Measurements from ENCODE around the gene ZNF497. TPM values are rescaled to one million over a fixed set of nuclear protein-coding genes. Genes with fewer than 3 reads are reported as not detected.
A peak's percentile ranks its signal among the peaks of the same experiment; 100 is the strongest.

ZNF497 gene
- total RNA-seq, 4 donors from 2014 or later: 0.74 to 2.4 (median 1.3) TPM

GRCh38 chr19:58401840-58402421, 39.4 kb upstream of the ZNF497 start:
- ATAC-seq (ENCODE audit: low FRiP score) (no peak), DNase-seq (ENCODE audit: low spot score) (no peak)
- no peak for TF ChIP-seq CTCF (IDR thresholded peaks at IDR 0.05)

- TF ChIP-seq CTCF (IDR thresholded peaks at IDR 0.05): no peak
- ATAC-seq (ENCODE audit: low FRiP score): peak; percentile 100
Measured at GRCh38 chr19:58400916-58401839, 38.6 kb upstream of the ZNF497 start.

GRCh38 chr19:58400316-58400915, 37.9 kb upstream of the ZNF497 start:
- no peak for ATAC-seq (ENCODE audit: low FRiP score)
- TF ChIP-seq CTCF (IDR thresholded peaks at IDR 0.05): no peak
- DNase-seq (ENCODE audit: low spot score): no peak

More at GRCh38 chr19:58400916-58401839, 38.6 kb upstream of the ZNF497 start:
- DNase-seq (ENCODE audit: low spot score): peak; percentile 100

GRCh38 chr19:58399903-58400302, 37.4 kb upstream of the ZNF497 start:
- DNase-seq (ENCODE audit: low spot score) (no peak), ATAC-seq (ENCODE audit: low FRiP score) (no peak)
- no peak for TF ChIP-seq CTCF (IDR thresholded peaks at IDR 0.05)

- DNase-seq (ENCODE audit: low spot score) (no peak), ATAC-seq (ENCODE audit: low FRiP score) (no peak)
- TF ChIP-seq CTCF (IDR thresholded peaks at IDR 0.05): no peak
Measured at GRCh38 chr19:58398545-58398944, 36.0 kb upstream of the ZNF497 start.

- no peak for DNase-seq (ENCODE audit: low spot score)
- ATAC-seq (ENCODE audit: low FRiP score): no peak
- TF ChIP-seq CTCF (IDR thresholded peaks at IDR 0.05): no peak
Measured at GRCh38 chr19:58398087-58398486, 35.5 kb upstream of the ZNF497 start.
